HG03520 (cell line): ENCODE data around the gene BCL3.
"Not testable (repeated sequence)": the region's sequence is repeated elsewhere in the genome, so short reads cannot be mapped to it uniquely, and the experiment has no call there.

Experiments used
- ATAC-seq: cut with Tn5 transposase; IDR thresholded peaks from one replicate; pipeline ENCODE4 v1.9.1; 2021; ENCODE audit warnings: mild to moderate bottlenecking, moderate library complexity; ENCODE audit not compliant: unreplicated experiment

The BCL3 gene

DNA sequence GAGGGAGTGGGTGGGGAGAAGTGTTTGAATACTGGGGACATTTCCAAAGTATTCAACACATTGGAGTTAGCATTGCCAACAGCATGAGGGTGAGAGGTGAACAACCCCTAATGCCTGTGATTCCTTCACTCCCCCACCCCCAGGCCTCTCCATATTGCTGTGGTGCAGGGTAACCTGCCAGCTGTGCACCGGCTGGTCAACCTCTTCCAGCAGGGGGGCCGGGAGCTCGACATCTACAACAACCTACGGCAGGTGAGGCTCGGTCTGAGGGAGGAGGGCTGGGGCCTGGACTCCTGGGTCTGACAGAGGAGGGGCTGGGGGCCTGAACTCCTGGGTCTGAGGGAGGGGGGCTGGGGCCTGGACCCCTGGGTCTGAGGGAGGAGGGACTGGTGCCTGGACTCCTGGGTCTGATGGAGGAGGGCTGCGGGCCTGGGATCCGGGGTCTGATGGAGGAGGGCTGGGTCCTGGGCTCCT lies 7.6 kb downstream of the BCL3 start:
- ATAC-seq = no peak

GRCh38 chr19:44757057-44757734 lies 8.7 kb downstream of the BCL3 start:
- no peak for ATAC-seq

- no peak for ATAC-seq
Measured at GRCh38 chr19:44757735-44758505, 9.4 kb downstream of the BCL3 start.

DNA sequence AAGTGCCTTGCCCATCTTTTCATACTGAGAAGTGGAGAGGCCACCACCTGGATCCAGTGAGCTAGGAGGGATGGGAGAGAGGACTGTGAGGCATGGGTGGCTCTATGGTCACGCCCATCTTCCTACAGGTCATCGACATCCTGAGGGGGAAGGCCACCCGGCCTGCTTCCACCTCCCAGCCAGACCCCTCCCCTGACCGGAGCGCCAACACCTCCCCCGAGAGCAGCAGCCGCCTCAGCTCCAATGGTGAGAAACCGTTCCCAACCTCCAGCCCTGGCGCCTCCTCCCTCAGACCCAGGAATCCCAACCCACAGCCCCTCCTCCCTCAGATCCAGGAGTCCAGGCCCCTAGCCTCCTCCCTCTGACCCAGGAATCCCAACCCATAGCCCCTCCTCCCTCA lies 10.1 kb downstream of the BCL3 start:
- ATAC-seq = no peak

- ATAC-seq = no peak
Measured at GRCh38 chr19:44759083-44759804, 10.7 kb downstream of the BCL3 start.

GRCh38 chr19:44762038-44762437 lies 13.5 kb downstream of the BCL3 start:
- ATAC-seq = no peak

DNA sequence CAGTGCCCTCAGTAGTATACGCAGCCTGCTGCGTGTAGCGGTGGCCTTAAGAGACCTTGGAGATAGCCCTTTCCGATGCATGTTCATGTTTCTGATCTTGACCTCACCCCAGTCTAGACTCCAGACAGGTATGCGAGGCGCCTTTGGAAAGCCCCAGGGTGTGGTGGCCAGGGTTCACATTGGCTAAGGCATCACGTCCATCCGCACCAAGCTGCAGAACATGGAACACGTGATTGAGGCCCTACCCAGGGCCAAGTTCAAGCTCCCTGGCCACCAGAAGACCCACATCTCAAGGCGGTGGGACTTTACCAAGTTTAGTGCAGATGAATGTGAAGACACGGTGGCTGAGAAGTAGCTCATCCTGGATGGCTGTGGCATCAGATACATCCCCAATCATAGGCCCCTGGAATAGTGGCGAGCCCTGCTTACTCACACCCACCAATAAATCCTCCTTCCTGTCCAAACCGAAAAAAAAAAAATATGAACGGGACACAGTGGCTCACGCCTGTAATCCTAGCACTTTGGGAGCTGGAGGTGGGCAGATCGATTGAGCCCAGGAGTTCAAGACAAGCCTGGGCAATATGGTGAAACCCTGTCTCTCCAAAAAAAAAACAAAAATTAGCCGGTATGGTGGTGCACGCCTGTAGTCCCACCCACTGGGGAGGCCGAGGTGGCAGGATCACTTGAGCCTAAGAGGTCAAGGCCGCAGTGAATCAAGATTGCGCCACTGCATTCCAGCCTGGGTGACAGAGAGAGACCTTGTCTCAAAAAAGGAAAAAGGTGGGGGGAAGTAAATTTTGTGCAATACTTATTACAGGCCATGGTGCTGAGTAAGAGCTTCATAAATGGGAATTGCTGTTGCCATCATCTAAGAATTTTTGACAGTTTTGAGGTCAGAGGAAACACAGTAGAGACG lies 16.8 kb downstream of the BCL3 start:
- ATAC-seq = no peak

DNA sequence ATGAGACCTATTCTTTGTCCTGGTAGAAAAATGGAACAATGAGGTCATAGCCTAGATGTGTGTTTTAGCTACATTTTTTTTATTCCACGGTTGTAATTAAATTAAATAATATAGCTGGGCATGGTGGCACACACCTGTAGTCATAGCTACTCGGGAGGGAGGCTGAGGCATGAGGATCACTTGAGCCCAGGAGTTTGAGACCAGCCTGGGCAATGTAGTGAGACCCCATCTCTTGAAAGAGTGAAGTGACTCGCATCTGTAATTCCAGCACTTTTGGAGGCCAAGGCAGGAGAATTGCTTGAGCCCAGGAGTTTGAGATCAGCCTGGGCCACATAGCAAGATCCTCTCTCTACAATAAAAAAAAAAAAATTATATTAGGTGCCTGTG lies 17.4 kb downstream of the BCL3 start:
- no peak for ATAC-seq

GRCh38 chr19:44767295-44768180 lies 19.0 kb downstream of the BCL3 start:
- ATAC-seq = no peak

- peak; percentile 95 for ATAC-seq
Measured at GRCh38 chr19:44770550-44771257, 22.2 kb downstream of the BCL3 start.

DNA sequence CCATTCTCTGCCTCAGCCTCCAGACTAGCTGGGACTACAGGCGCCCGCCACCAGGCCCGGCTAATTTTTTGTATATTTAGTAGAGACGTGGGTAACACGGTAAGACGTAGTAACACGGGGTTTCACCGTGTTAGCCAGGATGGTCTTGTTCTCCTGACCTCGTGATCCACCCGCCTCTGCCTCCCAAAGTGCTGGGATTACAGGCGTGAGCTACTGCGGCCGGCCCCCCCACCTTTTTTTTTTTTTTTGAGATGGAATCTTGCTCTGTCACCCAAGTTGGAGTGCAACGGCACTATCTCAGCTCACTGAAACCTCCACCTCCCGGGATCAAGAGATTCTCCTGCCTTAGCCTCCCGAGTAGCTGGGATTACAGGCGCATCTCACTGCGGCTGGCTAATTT lies 23.6 kb downstream of the BCL3 start:
- ATAC-seq = not testable (repeated sequence)

- ATAC-seq = no peak
Measured at GRCh38 chr19:44772959-44773358, 24.5 kb downstream of the BCL3 start.

DNA sequence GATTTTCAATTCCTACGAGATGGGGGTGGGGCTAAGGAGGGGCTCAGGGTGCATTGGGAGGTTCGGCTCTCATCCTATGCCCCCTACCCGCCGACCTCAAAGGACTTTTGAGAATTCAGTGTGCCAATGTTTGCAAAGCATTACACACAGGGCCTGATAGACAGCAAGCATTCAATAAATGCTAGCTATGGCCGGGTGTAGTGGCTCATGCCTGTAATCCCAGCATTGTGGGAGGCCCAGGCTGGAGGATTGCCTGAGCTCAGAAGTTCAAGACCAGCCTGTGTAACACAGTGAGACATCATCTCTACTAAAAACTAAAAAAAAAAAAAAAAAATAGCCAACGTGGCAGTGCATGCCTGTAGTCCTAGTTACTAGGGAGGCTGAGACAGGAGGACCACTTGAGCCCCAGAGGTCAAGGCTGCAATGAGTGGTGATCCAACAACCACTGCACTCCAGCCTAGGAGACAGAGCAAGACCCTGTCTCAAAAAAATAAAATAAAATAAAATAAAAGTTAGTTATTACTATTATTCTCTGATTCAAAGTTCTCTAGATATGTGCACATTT lies 27.2 kb downstream of the BCL3 start:
- ATAC-seq = no peak

DNA sequence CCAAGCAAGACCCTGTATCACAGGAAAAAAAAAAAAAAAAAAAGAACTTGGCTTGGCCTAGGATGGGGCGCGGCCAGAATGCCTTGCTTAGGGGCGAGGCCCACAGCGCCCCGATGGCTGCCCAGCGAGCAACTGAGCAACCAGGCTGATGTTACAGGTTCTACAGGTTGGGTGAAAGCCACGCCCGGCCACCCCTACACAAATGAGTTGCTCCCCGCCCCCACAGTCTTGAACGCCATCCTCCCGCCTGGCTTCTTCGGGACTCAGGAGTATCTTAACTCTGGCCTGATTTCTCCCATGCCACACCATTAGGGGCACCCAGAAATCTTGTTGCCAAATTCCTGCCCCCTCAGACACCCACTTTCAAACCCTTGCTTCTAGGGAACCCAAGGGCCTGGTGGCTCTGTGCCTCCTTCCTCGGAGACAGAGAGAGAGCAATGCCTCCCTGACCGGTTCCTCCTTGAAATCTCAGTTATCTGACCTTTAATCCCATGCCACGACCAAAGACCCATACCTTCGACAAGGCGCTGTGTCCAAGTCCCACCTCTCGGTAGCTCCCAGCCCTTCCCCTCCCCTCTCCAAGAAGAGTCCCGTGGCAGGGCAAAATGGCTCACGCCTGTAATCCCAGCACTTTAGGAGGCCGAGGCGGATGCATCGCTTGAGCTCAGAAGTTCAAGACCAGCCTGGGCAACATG lies 28.0 kb downstream of the BCL3 start:
- ATAC-seq = no peak

- ATAC-seq = no peak
Measured at GRCh38 chr19:44777715-44778347, 29.3 kb downstream of the BCL3 start, which contains the start of gene CBLC. Gene CBLC (plus strand): TSS chr19:44777890. CDS start chr19:44777932, 42 bp downstream.

DNA sequence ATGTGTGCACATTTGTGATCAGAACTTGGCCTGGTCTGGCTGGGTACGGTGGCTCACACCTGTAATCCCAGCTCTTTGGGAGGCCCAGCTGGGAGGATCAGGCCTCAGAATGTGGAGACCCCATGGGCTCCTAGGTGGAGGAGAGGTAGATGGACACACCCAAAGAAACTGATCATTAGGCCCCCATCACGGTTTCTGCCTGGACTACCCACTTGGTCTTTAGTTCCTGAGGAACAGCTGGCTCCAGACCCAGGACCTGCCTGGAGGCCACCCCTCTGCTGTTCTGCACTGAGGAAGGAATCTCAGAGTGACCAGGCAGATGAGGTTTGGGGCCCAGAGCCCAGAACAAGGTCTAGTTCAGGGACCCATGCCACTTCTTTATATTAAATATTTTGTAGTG lies 30.6 kb downstream of the BCL3 start:
- ATAC-seq = no peak

GRCh38 chr19:44781694-44782093 lies 33.2 kb downstream of the BCL3 start:
- ATAC-seq = not testable (repeated sequence)

DNA sequence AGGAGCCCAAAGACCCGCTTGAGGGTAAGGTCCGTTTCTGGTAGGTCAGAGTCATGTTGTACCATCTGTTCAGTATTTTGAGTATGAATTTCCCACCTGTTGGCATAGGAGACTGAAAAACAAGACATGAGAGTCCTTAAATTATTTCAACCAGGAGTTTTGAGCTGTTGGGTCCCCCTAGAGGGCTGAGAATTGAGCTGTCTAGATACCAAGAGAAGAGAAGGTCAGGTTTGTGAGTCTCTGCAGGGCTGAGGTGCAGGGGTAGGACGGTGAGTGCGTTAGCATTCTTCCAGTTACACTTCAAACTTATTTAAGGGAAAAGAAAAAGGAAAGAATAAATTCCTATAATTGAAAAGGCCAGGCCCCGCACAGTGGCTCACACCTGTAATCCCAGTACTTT lies 34.2 kb downstream of the BCL3 start:
- no peak for ATAC-seq
